ENCODE results near the gene ZNF678. TPM values are rescaled to one million over a fixed set of nuclear protein-coding genes. Genes with fewer than 3 reads are reported as not detected.

Gene ZNF678
- total and polyA plus RNA-seq, 2 donors (not counting 1 experiment from before 2014, with no cell fraction given) = 2.2 to 7.3 TPM

- Histone ChIP-seq H3K27ac (ENCODE audit: insufficient read depth, low read length) (no peak overlapping the region), H2AFZ (ENCODE audit: low read length) (no peak overlapping the region), H4K20me1 (ENCODE audit: control insufficient read depth, extremely low read depth, insufficient read depth, low read length) (no peaks in the 10 kb centered on the region), H3K4me3 (replicated peaks in 1 of 4; ENCODE audit: control extremely low read depth in 1 of 4, insufficient read depth in 1 of 4, low read depth in 3 of 4, low read length in 4 of 4) (no peak overlapping the region), H3K79me2 (ENCODE audit: control insufficient read depth, insufficient read depth, low read length) (peaks cover 5% of the 10 kb centered on the region), H3K27me3 (ENCODE audit: control insufficient read depth, insufficient read depth, low read length) (no peaks in the 10 kb centered on the region), H3K9ac (ENCODE audit: insufficient read depth, low read length) (no peak overlapping the region), H3K9me3 (ENCODE audit: control insufficient read depth, insufficient read depth, low read depth, low read length) (no peaks in the 10 kb centered on the region), H3K4me1 (ENCODE audit: control insufficient read depth, extremely low read depth, insufficient read depth, low read length) (no peaks in the 10 kb centered on the region), H3K36me3 (ENCODE audit: control insufficient read depth, insufficient read depth, low read length) (no peaks in the 10 kb centered on the region), H3K4me2 (ENCODE audit: extremely low read depth, insufficient read depth, low read length) (no peak overlapping the region)
- DNase-seq (ENCODE audit: low read depth in 2 of 2) = peak in 1 of 2 donors; percentile 7
- no peak for TF ChIP-seq EZH2 (IDR thresholded peaks at IDR 0.05; ENCODE audit: low read length, missing control alignments)
- TF ChIP-seq CTCF (conservative IDR thresholded peaks at IDR 0.05 in 1 of 2, IDR thresholded peaks at IDR 0.05 in 1 of 2; ENCODE audit: low read depth in 1 of 2, low read length in 2 of 2) = no peak
These were observed 2.0 kb upstream of the ZNF678 start for GRCh38 chr1:227561241-227561907.

GRCh38 chr1:227562037-227562436, 1.3 kb upstream of the ZNF678 start:
- H3K27me3 ChIP-seq (ENCODE audit: control insufficient read depth, insufficient read depth, low read length) = no peaks in the 10 kb centered on the region

GRCh38 chr1:227562933-227563323, 428 bp upstream of the ZNF678 start:
- no peak overlapping the region for H3K27ac ChIP-seq (ENCODE audit: insufficient read depth, low read length)
- no peaks in the 10 kb centered on the region for H3K4me1 ChIP-seq (ENCODE audit: control insufficient read depth, extremely low read depth, insufficient read depth, low read length)
- no peaks in the 10 kb centered on the region for H3K36me3 ChIP-seq (ENCODE audit: control insufficient read depth, insufficient read depth, low read length)
- H4K20me1 ChIP-seq (ENCODE audit: control insufficient read depth, extremely low read depth, insufficient read depth, low read length) = no peaks in the 10 kb centered on the region
- peaks cover 5% of the 10 kb centered on the region for H3K79me2 ChIP-seq (ENCODE audit: control insufficient read depth, insufficient read depth, low read length)
- H3K27me3 ChIP-seq (ENCODE audit: control insufficient read depth, insufficient read depth, low read length) = no peaks in the 10 kb centered on the region
- no peak overlapping the region for H3K4me2 ChIP-seq (ENCODE audit: extremely low read depth, insufficient read depth, low read length)
- DNase-seq (ENCODE audit: low read depth in 2 of 2) = no peak
- no peaks in the 10 kb centered on the region for H3K9me3 ChIP-seq (ENCODE audit: control insufficient read depth, insufficient read depth, low read depth, low read length)
- no peak overlapping the region for H3K9ac ChIP-seq (ENCODE audit: insufficient read depth, low read length)
- peak overlapping the region; percentile 57 for H2AFZ ChIP-seq (ENCODE audit: low read length)
- TF ChIP-seq CTCF (conservative IDR thresholded peaks at IDR 0.05 in 1 of 2, IDR thresholded peaks at IDR 0.05 in 1 of 2; ENCODE audit: low read depth in 1 of 2, low read length in 2 of 2) (no peak), EZH2 (IDR thresholded peaks at IDR 0.05; ENCODE audit: low read length, missing control alignments) (no peak)
- peak overlapping the region in 2 of 4 experiments; percentile 88 to 96 for H3K4me3 ChIP-seq (replicated peaks in 1 of 4; ENCODE audit: control extremely low read depth in 1 of 4, insufficient read depth in 1 of 4, low read depth in 3 of 4, low read length in 4 of 4)

More at GRCh38 chr1:227562037-227562436, 1.3 kb upstream of the ZNF678 start:
- H3K4me2 ChIP-seq (ENCODE audit: extremely low read depth, insufficient read depth, low read length) = no peak overlapping the region
- no peaks in the 10 kb centered on the region for H3K9me3 ChIP-seq (ENCODE audit: control insufficient read depth, insufficient read depth, low read depth, low read length)
- peaks cover 5% of the 10 kb centered on the region for H3K79me2 ChIP-seq (ENCODE audit: control insufficient read depth, insufficient read depth, low read length)
- TF ChIP-seq EZH2 (IDR thresholded peaks at IDR 0.05; ENCODE audit: low read length, missing control alignments) (no peak), CTCF (conservative IDR thresholded peaks at IDR 0.05 in 1 of 2, IDR thresholded peaks at IDR 0.05 in 1 of 2; ENCODE audit: low read depth in 1 of 2, low read length in 2 of 2) (no peak)
- H4K20me1 ChIP-seq (ENCODE audit: control insufficient read depth, extremely low read depth, insufficient read depth, low read length) = no peaks in the 10 kb centered on the region
- no peaks in the 10 kb centered on the region for H3K36me3 ChIP-seq (ENCODE audit: control insufficient read depth, insufficient read depth, low read length)
- H3K4me3 ChIP-seq (replicated peaks in 1 of 4; ENCODE audit: control extremely low read depth in 1 of 4, insufficient read depth in 1 of 4, low read depth in 3 of 4, low read length in 4 of 4) = no peak overlapping the region
- H3K4me1 ChIP-seq (ENCODE audit: control insufficient read depth, extremely low read depth, insufficient read depth, low read length) = no peaks in the 10 kb centered on the region
- DNase-seq (ENCODE audit: low read depth in 2 of 2) = no peak
- H3K9ac ChIP-seq (ENCODE audit: insufficient read depth, low read length) = no peak overlapping the region
- H2AFZ ChIP-seq (ENCODE audit: low read length) = no peak overlapping the region
- no peak overlapping the region for H3K27ac ChIP-seq (ENCODE audit: insufficient read depth, low read length)
